OCI-LY7 (cell line): ENCODE data around the gene SLIT3. TPM values are rescaled to one million over a fixed set of nuclear protein-coding genes. Genes with fewer than 3 reads are reported as not detected.

Source experiments
- BruUV-seq: library from RNA; stranded (reverse); fragments of 400-500 nt; replicated peaks from 2 replicates; lab custom pipeline; 2021; lab: Mats Ljungman, UMichigan
- CTCF ChIA-PET: fragments of 300-600 bp; sonication (Branson Sonifier 250); formaldehyde crosslinking; loops from one replicate; lab custom pipeline; 2022; ENCODE audit warnings: antibody characterized with exemption; ENCODE audit not compliant: unreplicated experiment; lab: Charles Lee
- POLR2A ChIA-PET: fragments of 300-600 bp; sonication (Branson Sonifier 250); formaldehyde crosslinking; loops from one replicate; lab custom pipeline; 2022; ENCODE audit warnings: antibody characterized with exemption; lab: Charles Lee
- DNase-seq: peaks from one replicate; pipeline ENCODE4 v3.0.0-alpha.2; 2015; ENCODE audit warnings: low spot score
- H2AFZ ChIP-seq: fragments of 200-600 bp; sonication (generic), shearing (Covaris generic); 2 replicates; pipeline ENCODE4 v1.6.1; 2014; ENCODE audit warnings: mild to moderate bottlenecking, antibody characterized with exemption, low read length, moderate library complexity
- H3K27ac ChIP-seq: fragments of 200-600 bp; sonication (generic); 2 replicates; pipeline ENCODE4 v1.5.1; 2014; ENCODE audit warnings: mixed run types, low read depth, mild to moderate bottlenecking, moderate library complexity, low read length, inconsistent platforms; ENCODE audit not compliant: poor library complexity, severe bottlenecking
- H3K36me3 ChIP-seq: fragments of 200-600 bp; sonication (generic); 2 replicates; pipeline ENCODE4 v1.6.1; 2014; ENCODE audit warnings: mild to moderate bottlenecking, antibody characterized with exemption, low read length, moderate library complexity, mixed read lengths; ENCODE audit not compliant: insufficient read depth
- H3K4me1 ChIP-seq: fragments of 200-600 bp; sonication (generic); 2 replicates; pipeline ENCODE4 v1.5.1; 2014; ENCODE audit warnings: mild to moderate bottlenecking, low read length; ENCODE audit not compliant: insufficient read depth, poor library complexity, severe bottlenecking
- H3K4me2 ChIP-seq: fragments of 200-600 bp; sonication (generic); 2 replicates; pipeline ENCODE4 v1.6.1; 2014; ENCODE audit warnings: mild to moderate bottlenecking, low read length
- H3K4me3 ChIP-seq: fragments of 200-600 bp; sonication (generic); 2 replicates; pipeline ENCODE4 v1.5.1; 2014; ENCODE audit warnings: mild to moderate bottlenecking, low read depth, low read length; ENCODE audit not compliant: poor library complexity, severe bottlenecking
- H3K79me2 ChIP-seq: fragments of 200-600 bp; sonication (generic); 2 replicates; pipeline ENCODE4 v1.6.1; 2016; ENCODE audit warnings: low read depth, mild to moderate bottlenecking, low read length, moderate library complexity, mixed read lengths; ENCODE audit not compliant: insufficient read depth
- H3K9me2 ChIP-seq: fragments of 200-600 bp; sonication (generic); 2 replicates; pipeline ENCODE4 v1.6.1; 2016; ENCODE audit warnings: mild to moderate bottlenecking, low read length, mixed read lengths; ENCODE audit not compliant: insufficient read depth
- H3K9me3 ChIP-seq: fragments of 200-600 bp; sonication (generic); 2 replicates; pipeline ENCODE4 v1.6.1; 2014; ENCODE audit warnings: mild to moderate bottlenecking, mixed run types, low read length, mixed read lengths
- H4K20me1 ChIP-seq: fragments of 200-600 bp; sonication (generic); 2 replicates; pipeline ENCODE4 v1.6.1; 2014; ENCODE audit warnings: mild to moderate bottlenecking, antibody characterized with exemption, low read length, moderate library complexity, mixed read lengths; ENCODE audit not compliant: insufficient read depth
- CTCF ChIP-seq: fragments of 200-600 bp; sonication (generic); conservative IDR thresholded peaks from 2 replicates; pipeline ENCODE4 v1.5.1; 2014; ENCODE audit warnings: mild to moderate bottlenecking, antibody characterized with exemption, low read length, moderate library complexity, mixed read lengths
- EZH2phosphoT487 ChIP-seq: fragments of 200-600 bp; sonication (generic); IDR thresholded peaks from 2 replicates; pipeline ENCODE4 v1.6.1; 2018; ENCODE audit warnings: low read depth, borderline replicate concordance, mild to moderate bottlenecking, mixed run types, antibody characterized with exemption, low read length, moderate library complexity, mixed read lengths
- intact Hi-C: fragments of 100-400 bp; cut with micrococcal nuclease; formaldehyde crosslinking; loops from one replicate; pipeline ENCODE4 v1.10.0; 2022; ENCODE audit not compliant: unreplicated experiment
- total RNA-seq, 2 experiments: library from RNA; depleted of rRNA in 1 of 2; stranded (reverse); fragments of >200 nt in 1 of 2; shearing (Covaris generic) in 1 of 2; gene quantifications; 2 replicates each; pipeline ENCODE4 v1.2.3, GENCODE V29; 2014 to 2022

The SLIT3 gene
- total RNA-seq, 2 experiments from 2014 or later = not detected

GRCh38 chr5:169335806-169336205, 34.9 kb upstream of the SLIT3 start:
- ChIA-PET POLR2A (no interaction called here), CTCF (no interaction called here)
- no peaks in the 10 kb centered on the region for H3K36me3 ChIP-seq
- no peaks in the 10 kb centered on the region for H3K9me2 ChIP-seq
- no peak overlapping the region for H3K27ac ChIP-seq
- no peaks in the 10 kb centered on the region for H3K4me1 ChIP-seq
- H3K79me2 ChIP-seq = no peaks in the 10 kb centered on the region
- no peak overlapping the region for H2AFZ ChIP-seq
- intact Hi-C loops = no loop called here
- TF ChIP-seq CTCF = no peak
- TF ChIP-seq EZH2phosphoT487 = no peak
- H3K9me3 ChIP-seq = no peaks in the 10 kb centered on the region
- no peak overlapping the region for H3K4me2 ChIP-seq
- no peak overlapping the region for H3K4me3 ChIP-seq
- no peak for DNase-seq
- H4K20me1 ChIP-seq = no peaks in the 10 kb centered on the region
- no TSS peak for BruUV-seq

- no peaks in the 10 kb centered on the region for H3K9me3 ChIP-seq
- POLR2A ChIA-PET = no interaction called here
- CTCF ChIA-PET = no interaction called here
- no peaks in the 10 kb centered on the region for H3K79me2 ChIP-seq
- no peak overlapping the region for H3K27ac ChIP-seq
- no peaks in the 10 kb centered on the region for H4K20me1 ChIP-seq
- TF ChIP-seq CTCF (no peak), EZH2phosphoT487 (no peak)
- no TSS peak for BruUV-seq
- no peak overlapping the region for H3K4me3 ChIP-seq
- H3K4me2 ChIP-seq = no peak overlapping the region
- H3K9me2 ChIP-seq = no peaks in the 10 kb centered on the region
- H3K4me1 ChIP-seq = no peaks in the 10 kb centered on the region
- H2AFZ ChIP-seq = no peak overlapping the region
- intact Hi-C loops = no loop called here
- no peak for DNase-seq
- no peaks in the 10 kb centered on the region for H3K36me3 ChIP-seq
Measured at GRCh38 chr5:169333518-169333917, 32.6 kb upstream of the SLIT3 start.

GRCh38 chr5:169331292-169331852, 30.4 kb upstream of the SLIT3 start:
- intact Hi-C loops = no loop called here

More at GRCh38 chr5:169331292-169331852, 30.4 kb upstream of the SLIT3 start:
- TF ChIP-seq CTCF (no peak), EZH2phosphoT487 (no peak)
- POLR2A ChIA-PET = no interaction called here
- Histone ChIP-seq H3K9me3 (no peaks in the 10 kb centered on the region), H2AFZ (no peak overlapping the region), H3K4me3 (no peak overlapping the region), H3K27ac (no peak overlapping the region), H3K79me2 (no peaks in the 10 kb centered on the region), H3K4me2 (no peak overlapping the region), H3K9me2 (no peaks in the 10 kb centered on the region), H3K36me3 (no peaks in the 10 kb centered on the region), H3K4me1 (no peaks in the 10 kb centered on the region), H4K20me1 (no peaks in the 10 kb centered on the region)
- BruUV-seq = no TSS peak
- CTCF ChIA-PET = no interaction called here
- DNase-seq = no peak
